ENCODE measurements around the gene ZNF138.
"Not testable (repeated sequence)": the region's sequence is repeated elsewhere in the genome, so short reads cannot be mapped to it uniquely, and the experiment has no call there.

The ZNF138 gene

GRCh38 chr7:64802699-64803098 is 8.5 kb downstream of the ZNF138 start:
- TF ChIP-seq CTCF (IDR thresholded peaks at IDR 0.05; ENCODE audit: low read depth, low read length): no peak
- no peak overlapping the region for H3K4me3 ChIP-seq (replicated peaks in 1 of 2; ENCODE audit: low read depth in 2 of 2, low read length in 2 of 2)
- DNase-seq (ENCODE audit: low read depth in 2 of 2): no peak

- no peak overlapping the region for H3K4me3 ChIP-seq (replicated peaks in 1 of 2; ENCODE audit: low read depth in 2 of 2, low read length in 2 of 2)
- DNase-seq (ENCODE audit: low read depth in 2 of 2): no peak
- no peak for TF ChIP-seq CTCF (IDR thresholded peaks at IDR 0.05; ENCODE audit: low read depth, low read length)
These were observed 13.6 kb downstream of the ZNF138 start for GRCh38 chr7:64807731-64808365.

DNA sequence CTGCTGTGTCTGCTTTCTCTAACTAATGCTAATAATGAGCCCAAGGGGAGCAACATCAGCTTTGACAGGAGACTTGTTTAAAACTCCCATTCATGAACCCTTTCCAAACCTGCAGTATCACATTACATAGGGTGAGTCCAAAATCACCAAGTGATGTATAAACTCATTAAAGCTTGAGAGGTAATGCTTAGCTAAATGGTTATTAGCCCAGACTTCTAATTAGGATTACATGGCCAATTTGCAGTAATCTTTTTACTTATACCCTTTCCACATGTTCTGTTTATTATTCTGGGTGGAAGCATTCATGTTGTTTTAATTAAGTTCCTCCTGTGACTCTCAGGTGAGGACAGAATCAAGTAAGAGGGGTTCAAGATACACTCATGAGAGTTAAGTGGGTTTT is 17.5 kb downstream of the ZNF138 start:
- TF ChIP-seq CTCF (IDR thresholded peaks at IDR 0.05; ENCODE audit: low read depth, low read length): no peak
- no peak overlapping the region for H3K4me3 ChIP-seq (replicated peaks in 1 of 2; ENCODE audit: low read depth in 2 of 2, low read length in 2 of 2)
- DNase-seq (ENCODE audit: low read depth in 2 of 2): no peak

DNA sequence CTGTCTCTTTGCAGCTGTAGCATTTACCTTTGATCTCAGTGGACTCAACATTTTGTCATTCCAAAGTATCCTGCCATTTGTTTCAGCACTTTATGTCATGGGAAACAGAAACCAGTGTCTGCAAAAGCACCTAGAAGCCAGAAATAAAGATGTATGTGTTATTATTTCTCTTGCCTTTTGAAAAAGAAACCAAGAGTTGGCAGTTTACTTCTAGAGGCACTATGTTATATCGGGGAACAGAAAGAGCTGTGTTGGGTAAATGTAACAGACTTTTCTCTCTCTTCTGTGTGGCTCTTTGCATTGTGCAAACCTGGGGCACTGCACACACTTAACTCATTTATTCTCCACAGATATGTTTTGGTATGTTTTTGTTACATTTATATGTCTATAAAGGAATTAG is 36.7 kb downstream of the ZNF138 start:
- H3K4me3 ChIP-seq (replicated peaks in 1 of 2; ENCODE audit: low read depth in 2 of 2, low read length in 2 of 2): no peak overlapping the region
- no peak for TF ChIP-seq CTCF (IDR thresholded peaks at IDR 0.05; ENCODE audit: low read depth, low read length)
- DNase-seq (ENCODE audit: low read depth in 2 of 2): no peak

GRCh38 chr7:64832136-64832535 is 37.9 kb downstream of the ZNF138 start:
- TF ChIP-seq CTCF (IDR thresholded peaks at IDR 0.05; ENCODE audit: low read depth, low read length): no peak
- H3K4me3 ChIP-seq (replicated peaks in 1 of 2; ENCODE audit: low read depth in 2 of 2, low read length in 2 of 2): no peak overlapping the region

DNA sequence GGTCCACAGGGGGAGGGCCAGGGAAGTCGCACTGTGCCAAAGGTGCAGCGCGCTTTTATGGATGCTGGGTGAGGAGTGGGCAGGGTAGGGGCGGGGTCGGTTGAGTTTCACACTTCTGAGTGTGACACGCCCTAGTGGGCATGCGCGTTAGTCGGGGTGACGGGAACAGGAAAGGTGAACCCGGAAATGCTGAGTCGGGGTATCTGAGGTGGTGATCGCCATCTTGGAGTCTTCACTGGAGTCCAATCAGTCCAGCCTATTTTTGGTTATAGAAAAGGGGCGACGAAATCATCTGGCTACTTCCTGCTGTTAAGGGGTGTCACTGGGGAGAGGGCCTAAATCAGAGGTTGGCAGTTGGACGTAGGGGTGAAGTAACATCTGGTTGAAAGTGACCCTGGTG is 40.8 kb downstream of the ZNF138 start:
- no peak overlapping the region for H3K4me3 ChIP-seq (replicated peaks in 1 of 2; ENCODE audit: low read depth in 2 of 2, low read length in 2 of 2)
- no peak for DNase-seq (ENCODE audit: low read depth in 2 of 2)
- TF ChIP-seq CTCF (IDR thresholded peaks at IDR 0.05; ENCODE audit: low read depth, low read length): no peak

More at GRCh38 chr7:64832136-64832535, 37.9 kb downstream of the ZNF138 start:
- DNase-seq (ENCODE audit: low read depth in 2 of 2): no peak

DNA sequence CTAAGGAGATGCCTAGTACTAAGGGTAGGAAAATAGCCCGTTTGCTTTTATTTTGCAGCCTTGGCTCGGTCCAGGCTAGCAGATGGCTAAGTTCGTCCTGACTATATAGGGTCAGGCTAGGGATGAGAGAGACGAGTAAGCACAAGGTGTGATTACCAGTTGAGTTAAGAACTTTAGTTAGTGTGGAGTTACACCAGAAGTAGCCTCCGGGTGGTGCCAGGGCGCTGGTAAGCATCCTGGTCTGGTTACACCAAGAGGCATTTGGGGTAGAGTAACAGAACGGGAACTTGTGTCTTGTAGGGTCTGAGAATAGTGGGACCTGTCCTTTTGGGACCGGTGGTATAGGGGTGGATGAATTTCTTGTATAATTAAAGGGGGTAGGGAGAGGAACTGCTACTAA is 41.6 kb downstream of the ZNF138 start:
- not testable (repeated sequence) for DNase-seq (ENCODE audit: low read depth in 2 of 2); H3K4me3 ChIP-seq (replicated peaks in 1 of 2; ENCODE audit: low read depth in 2 of 2, low read length in 2 of 2)

GRCh38 chr7:64838051-64838450 is 43.8 kb downstream of the ZNF138 start:
- not testable (repeated sequence) for DNase-seq (ENCODE audit: low read depth in 2 of 2); H3K4me3 ChIP-seq (replicated peaks in 1 of 2; ENCODE audit: low read depth in 2 of 2, low read length in 2 of 2)

Data from cardiac fibroblast (primary cell).